Measurements from ENCODE around the gene PGP.
"Not testable (repeated sequence)": the region's sequence is repeated elsewhere in the genome, so short reads cannot be mapped to it uniquely, and the experiment has no call there.

PGP gene

GRCh38 chr16:2246301-2246885 lies 31.8 kb upstream of the PGP start:
- no peaks in the 10 kb centered on the region for H3K27me3 ChIP-seq (ENCODE audit: control insufficient read depth, insufficient read depth, low read length)
- H3K9me3 ChIP-seq (ENCODE audit: control insufficient read depth, insufficient read depth, low read length), result no peaks in the 10 kb centered on the region
- H3K36me3 ChIP-seq (ENCODE audit: control insufficient read depth, insufficient read depth, low read length), result peaks cover 65% of the 10 kb centered on the region
- no peak overlapping the region for H3K27ac ChIP-seq (ENCODE audit: low read depth, low read length)
- no peak overlapping the region for H3K9ac ChIP-seq (ENCODE audit: low read depth, low read length)
- H3K4me1 ChIP-seq (ENCODE audit: control insufficient read depth, insufficient read depth, low read length), result no peaks in the 10 kb centered on the region; the same call in 1 of the 2 replicates
- no peak overlapping the region for H3K4me3 ChIP-seq (ENCODE audit: low read depth, low read length)

- Histone ChIP-seq H3K27me3 (ENCODE audit: control insufficient read depth, insufficient read depth, low read length) (no peaks in the 10 kb centered on the region), H3K9ac (ENCODE audit: low read depth, low read length) (no peak overlapping the region), H3K27ac (ENCODE audit: low read depth, low read length) (no peak overlapping the region), H3K4me1 (ENCODE audit: control insufficient read depth, insufficient read depth, low read length) (no peaks in the 10 kb centered on the region; the same call in 1 of the 2 replicates), H3K4me3 (ENCODE audit: low read depth, low read length) (no peak overlapping the region), H3K36me3 (ENCODE audit: control insufficient read depth, insufficient read depth, low read length) (peaks cover 65% of the 10 kb centered on the region), H3K9me3 (ENCODE audit: control insufficient read depth, insufficient read depth, low read length) (no peaks in the 10 kb centered on the region)
Observed at GRCh38 chr16:2244926-2245795, 30.5 kb upstream of the PGP start.

GRCh38 chr16:2244301-2244700 lies 29.7 kb upstream of the PGP start:
- H3K27me3 ChIP-seq (ENCODE audit: control insufficient read depth, insufficient read depth, low read length), result no peaks in the 10 kb centered on the region

GRCh38 chr16:2243781-2244180 lies 29.1 kb upstream of the PGP start:
- Histone ChIP-seq H3K9ac (ENCODE audit: low read depth, low read length) (no peak overlapping the region), H3K4me3 (ENCODE audit: low read depth, low read length) (no peak overlapping the region), H3K36me3 (ENCODE audit: control insufficient read depth, insufficient read depth, low read length) (peaks cover 61% of the 10 kb centered on the region)

More at GRCh38 chr16:2244301-2244700, 29.7 kb upstream of the PGP start:
- H3K27ac ChIP-seq (ENCODE audit: low read depth, low read length), result no peak overlapping the region
- no peak overlapping the region for H3K9ac ChIP-seq (ENCODE audit: low read depth, low read length)
- H3K36me3 ChIP-seq (ENCODE audit: control insufficient read depth, insufficient read depth, low read length), result peaks cover 64% of the 10 kb centered on the region
- no peaks in the 10 kb centered on the region for H3K4me1 ChIP-seq (ENCODE audit: control insufficient read depth, insufficient read depth, low read length)
- H3K9me3 ChIP-seq (ENCODE audit: control insufficient read depth, insufficient read depth, low read length), result no peaks in the 10 kb centered on the region
- H3K4me3 ChIP-seq (ENCODE audit: low read depth, low read length), result no peak overlapping the region

GRCh38 chr16:2243031-2243528 lies 28.4 kb upstream of the PGP start:
- Histone ChIP-seq H3K27me3 (ENCODE audit: control insufficient read depth, insufficient read depth, low read length) (0 out of 2 replicates have a peak, but pooled peaks cover 2% of the 10 kb centered on the region), H3K4me1 (ENCODE audit: control insufficient read depth, insufficient read depth, low read length) (no peaks in the 10 kb centered on the region; the same call in 1 of the 2 replicates), H3K27ac (ENCODE audit: low read depth, low read length) (no peak overlapping the region), H3K9me3 (ENCODE audit: control insufficient read depth, insufficient read depth, low read length) (no peaks in the 10 kb centered on the region), H3K9ac (ENCODE audit: low read depth, low read length) (no peak overlapping the region), H3K36me3 (ENCODE audit: control insufficient read depth, insufficient read depth, low read length) (peaks cover 56% of the 10 kb centered on the region), H3K4me3 (ENCODE audit: low read depth, low read length) (no peak overlapping the region)

More at GRCh38 chr16:2243781-2244180, 29.1 kb upstream of the PGP start:
- no peaks in the 10 kb centered on the region for H3K9me3 ChIP-seq (ENCODE audit: control insufficient read depth, insufficient read depth, low read length)
- H3K4me1 ChIP-seq (ENCODE audit: control insufficient read depth, insufficient read depth, low read length), result no peaks in the 10 kb centered on the region
- H3K27ac ChIP-seq (ENCODE audit: low read depth, low read length), result no peak overlapping the region
- no peaks in the 10 kb centered on the region for H3K27me3 ChIP-seq (ENCODE audit: control insufficient read depth, insufficient read depth, low read length)

GRCh38 chr16:2242598-2242997 lies 28.0 kb upstream of the PGP start:
- H3K27me3 ChIP-seq (ENCODE audit: control insufficient read depth, insufficient read depth, low read length), result peaks cover 7% of the 10 kb centered on the region
- no peak overlapping the region for H3K27ac ChIP-seq (ENCODE audit: low read depth, low read length)
- no peaks in the 10 kb centered on the region; the same call in 1 of the 2 replicates for H3K4me1 ChIP-seq (ENCODE audit: control insufficient read depth, insufficient read depth, low read length)
- H3K9me3 ChIP-seq (ENCODE audit: control insufficient read depth, insufficient read depth, low read length), result no peaks in the 10 kb centered on the region
- no peak overlapping the region for H3K4me3 ChIP-seq (ENCODE audit: low read depth, low read length)
- H3K36me3 ChIP-seq (ENCODE audit: control insufficient read depth, insufficient read depth, low read length), result peaks cover 52% of the 10 kb centered on the region
- no peak overlapping the region for H3K9ac ChIP-seq (ENCODE audit: low read depth, low read length)

GRCh38 chr16:2240331-2240730 lies 25.7 kb upstream of the PGP start:
- not testable (repeated sequence) for H3K9me3 ChIP-seq (ENCODE audit: control insufficient read depth, insufficient read depth, low read length); H3K4me3 ChIP-seq (ENCODE audit: low read depth, low read length)

GRCh38 chr16:2238838-2239675 lies 24.4 kb upstream of the PGP start:
- H3K27ac ChIP-seq (ENCODE audit: low read depth, low read length), result no peak overlapping the region
- H3K36me3 ChIP-seq (ENCODE audit: control insufficient read depth, insufficient read depth, low read length), result peaks cover 34% of the 10 kb centered on the region
- H3K9ac ChIP-seq (ENCODE audit: low read depth, low read length), result no peak overlapping the region
- H3K9me3 ChIP-seq (ENCODE audit: control insufficient read depth, insufficient read depth, low read length), result no peaks in the 10 kb centered on the region
- no peak overlapping the region for H3K4me3 ChIP-seq (ENCODE audit: low read depth, low read length)
- no peaks in the 10 kb centered on the region; the same call in 1 of the 2 replicates for H3K4me1 ChIP-seq (ENCODE audit: control insufficient read depth, insufficient read depth, low read length)
- H3K27me3 ChIP-seq (ENCODE audit: control insufficient read depth, insufficient read depth, low read length), result peaks cover 20% of the 10 kb centered on the region

More at GRCh38 chr16:2240331-2240730, 25.7 kb upstream of the PGP start:
- Histone ChIP-seq H3K36me3 (ENCODE audit: control insufficient read depth, insufficient read depth, low read length) (peaks cover 36% of the 10 kb centered on the region), H3K27me3 (ENCODE audit: control insufficient read depth, insufficient read depth, low read length) (peaks cover 20% of the 10 kb centered on the region)
- H3K4me1 ChIP-seq (ENCODE audit: control insufficient read depth, insufficient read depth, low read length); H3K27ac ChIP-seq (ENCODE audit: low read depth, low read length); H3K9ac ChIP-seq (ENCODE audit: low read depth, low read length): not testable (repeated sequence)

GRCh38 chr16:2238150-2238837 lies 23.7 kb upstream of the PGP start:
- Histone ChIP-seq H3K9ac (ENCODE audit: low read depth, low read length) (no peak overlapping the region), H3K27me3 (ENCODE audit: control insufficient read depth, insufficient read depth, low read length) (peaks cover 20% of the 10 kb centered on the region), H3K4me1 (ENCODE audit: control insufficient read depth, insufficient read depth, low read length) (no peaks in the 10 kb centered on the region; the same call in 1 of the 2 replicates), H3K27ac (ENCODE audit: low read depth, low read length) (no peak overlapping the region), H3K4me3 (ENCODE audit: low read depth, low read length) (peak overlapping the region; percentile 56; the same call in 1 of the 2 replicates), H3K9me3 (ENCODE audit: control insufficient read depth, insufficient read depth, low read length) (no peaks in the 10 kb centered on the region), H3K36me3 (ENCODE audit: control insufficient read depth, insufficient read depth, low read length) (peaks cover 34% of the 10 kb centered on the region)

- no peak overlapping the region for H3K9ac ChIP-seq (ENCODE audit: low read depth, low read length)
Observed at GRCh38 chr16:2237493-2238149, 23.0 kb upstream of the PGP start.

More at GRCh38 chr16:2237493-2238149, 23.0 kb upstream of the PGP start:
- Histone ChIP-seq H3K4me1 (ENCODE audit: control insufficient read depth, insufficient read depth, low read length) (no peaks in the 10 kb centered on the region; the same call in 1 of the 2 replicates), H3K9me3 (ENCODE audit: control insufficient read depth, insufficient read depth, low read length) (no peaks in the 10 kb centered on the region), H3K27me3 (ENCODE audit: control insufficient read depth, insufficient read depth, low read length) (peaks cover 20% of the 10 kb centered on the region), H3K27ac (ENCODE audit: low read depth, low read length) (no peak overlapping the region), H3K4me3 (ENCODE audit: low read depth, low read length) (peak overlapping the region; percentile 56; the same call in 1 of the 2 replicates), H3K36me3 (ENCODE audit: control insufficient read depth, insufficient read depth, low read length) (peaks cover 34% of the 10 kb centered on the region)

Measured in HUES48 (cell line).